GM12892 (cell line): ENCODE results near the gene PRKD1.

Source experiments
- POLR2A ChIP-seq: IDR thresholded peaks from 2 replicates; pipeline ENCODE4 v1.6.1; 2011; ENCODE audit warnings: low read depth, low read length, control low read depth
- POLR2AphosphoS5 ChIP-seq: IDR thresholded peaks from 2 replicates; pipeline ENCODE4 v1.6.1; 2011; ENCODE audit warnings: low read depth, low read length, control low read depth

GRCh38 chr14:29527286-29527685, 400.4 kb downstream of the PRKD1 start:
- no peak for TF ChIP-seq POLR2A
- TF ChIP-seq POLR2AphosphoS5 = no peak
